Right cardiac atrium (tissue), 5 donors: Measurements from ENCODE around the gene USP15. TPM values are rescaled to one million over a fixed set of nuclear protein-coding genes. Genes with fewer than 3 reads are reported as not detected.
"Not testable (repeated sequence)": the region's sequence is repeated elsewhere in the genome, so short reads cannot be mapped to it uniquely, and the experiment has no call there.

Experiments used
- ATAC-seq, 2 donors: fragments of 200-7000 bp; cut with Tn5 transposase; one replicate each; pipeline versions ENCODE4 v1.8.0 to v1.9.1; 2020; ENCODE audit warnings: moderate library complexity in 2 of 2, mild to moderate bottlenecking in 1 of 2
- DNase-seq, 3 donors: peaks; one replicate each; pipeline ENCODE4 v3.0.0-alpha.2; 2020
- H3K27ac ChIP-seq: one replicate; pipeline ENCODE4 v1.5.1; 2013; ENCODE audit warnings: mild to moderate bottlenecking, low read length, control low read depth, moderate library complexity
- H3K27me3 ChIP-seq: one replicate; pipeline ENCODE4 v1.6.1; 2013; ENCODE audit not compliant: control insufficient read depth, insufficient read depth
- H3K4me1 ChIP-seq: one replicate; pipeline ENCODE4 v1.6.1; 2013; ENCODE audit warnings: low read length; ENCODE audit not compliant: control insufficient read depth, insufficient read depth
- H3K4me3 ChIP-seq: one replicate; pipeline ENCODE4 v1.5.1; 2013; ENCODE audit warnings: low read length, control low read depth
- H3K9me3 ChIP-seq: one replicate; pipeline ENCODE4 v1.6.1; 2013; ENCODE audit warnings: low read length; ENCODE audit not compliant: control insufficient read depth
- WGBS: extraction: QIAGEN DNeasy Blood & Tissue Kit; methylation state at CpG from one replicate; pipeline ENCODE4 v1.1.7; 2013; 5-methylcytosine and 5-hydroxymethylcytosine counted together
- intact Hi-C, 4 donors: fragments of 100-400 bp; cut with DNase I; formaldehyde crosslinking; loops; one replicate each; pipeline versions ENCODE4 v1.11.0 to v1.14.0; 2022 to 2023
- polyA plus RNA-seq: library from polyadenylated mRNA; stranded (reverse); fragments of 200-250 nt; gene quantifications from one replicate; pipeline ENCODE4 v1.2.3, GENCODE V29; 2013
- total RNA-seq, 4 donors: library from RNA; stranded (reverse); fragmentation: NEBNext Ultra II Directional; extraction: Animal tissue kit (Norgen Biotek cat#: 25700); gene quantifications; one replicate each; pipeline ENCODE4 v1.2.1, GENCODE V29; 2021
- donor health status: healthy with polysubstance abuse.
- donor health status: DM: no; HTN: yes; CAD: no.
- donor health status: DM: no; HTN: no; CAD: no.
- donor health status: DM: no; HTN: yes; CAD: no; lungs with severe emphysema.
- donor health status: DM: yes; HTN: yes; CAD: no.

The USP15 gene
- total and polyA plus RNA-seq, 5 donors = 38.0 to 65.7 (median 51.1) TPM

DNA sequence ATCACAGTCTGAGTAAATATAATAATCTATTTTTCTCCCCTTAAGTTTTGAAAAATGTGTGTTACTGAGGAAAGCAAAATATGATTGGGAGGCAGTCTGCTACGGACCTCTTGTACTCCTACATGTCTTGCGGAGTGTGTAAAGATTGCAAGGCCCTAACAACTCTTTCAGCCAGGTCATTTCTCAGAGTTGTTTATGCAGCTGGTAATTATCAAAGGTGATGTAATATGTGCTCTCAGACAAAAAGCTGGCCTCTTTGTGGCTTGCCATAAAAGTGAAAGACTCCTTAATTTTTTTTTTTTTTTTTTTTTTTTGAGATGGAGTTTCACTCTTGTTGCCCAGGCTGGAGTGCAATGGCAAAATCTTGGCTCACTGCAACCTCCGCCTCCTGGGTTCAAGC, 165.9 kb downstream of the USP15 start:
- intact Hi-C loops = no loop called here
- 79% methylated on average over 3 of the region's 3 CpGs for WGBS
- Histone ChIP-seq H3K27ac (no peak overlapping the region), H3K9me3 (no peaks in the 10 kb centered on the region), H3K4me3 (no peak overlapping the region), H3K4me1 (no peaks in the 10 kb centered on the region), H3K27me3 (peaks cover 2% of the 10 kb centered on the region)
- ATAC-seq (no peak), DNase-seq (no peak)

DNA sequence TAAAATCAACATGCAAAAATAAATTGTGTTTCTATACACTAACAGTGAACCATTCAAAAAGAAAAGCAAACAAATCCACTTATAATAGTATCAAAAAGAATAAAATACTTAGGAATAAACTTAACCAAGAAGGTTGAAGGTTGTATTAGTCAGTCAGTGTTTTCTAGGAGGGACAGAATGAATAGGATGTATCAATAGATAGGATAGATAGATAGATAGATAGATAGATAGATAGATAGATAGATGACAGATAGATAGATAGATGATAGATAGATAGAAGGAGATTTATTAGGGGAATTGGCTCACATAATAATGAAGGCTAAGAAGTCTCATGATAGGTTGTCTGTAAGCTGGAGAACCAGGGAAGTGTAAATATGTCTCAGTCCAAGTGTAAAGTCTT, 169.3 kb downstream of the USP15 start:
- intact Hi-C loops = no loop called here
- H3K27me3 ChIP-seq = peaks cover 2% of the 10 kb centered on the region

DNA sequence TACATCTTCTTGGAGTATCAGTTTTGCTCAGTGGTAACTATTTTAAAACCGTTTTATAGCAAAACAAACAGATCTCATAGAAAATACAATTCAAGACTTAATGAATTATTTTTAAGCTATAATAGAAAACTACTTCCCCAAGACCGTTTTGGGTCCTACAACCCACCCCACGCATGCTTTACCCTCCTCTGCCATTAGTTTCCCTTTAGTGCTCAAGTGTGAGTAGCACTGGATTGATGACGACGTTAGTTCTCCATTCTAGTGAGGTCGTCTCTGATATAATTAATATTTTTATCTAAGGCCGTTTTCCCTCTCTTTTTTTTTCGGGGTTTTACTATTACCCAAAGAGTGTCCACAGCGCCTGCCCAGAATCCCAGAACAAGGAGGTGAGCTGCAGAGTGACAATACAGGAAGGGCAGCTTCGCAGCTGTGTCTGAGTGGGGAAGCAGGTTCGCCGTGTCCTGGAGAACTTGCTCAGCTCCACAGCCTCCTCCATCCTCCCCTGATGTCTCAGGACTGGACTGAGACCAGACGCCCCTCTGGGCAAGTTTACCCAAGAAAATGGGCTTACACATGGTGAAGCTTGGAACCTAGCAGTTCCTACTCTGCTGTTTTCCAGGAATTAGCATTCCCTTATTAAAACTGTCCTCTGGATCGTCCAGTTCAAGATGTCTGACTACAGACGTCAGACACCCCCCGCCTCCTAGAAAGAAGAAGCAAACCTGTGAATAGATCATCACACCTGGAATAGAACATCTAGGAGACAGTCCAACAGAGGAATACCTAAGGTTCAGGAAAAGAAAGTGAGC, 174.5 kb downstream of the USP15 start:
- ATAC-seq (peak; percentile 33 to 42), DNase-seq (peak in 1 of 3 donors; percentile 26)
- Histone ChIP-seq H3K9me3 (no peaks in the 10 kb centered on the region), H3K4me1 (no peaks in the 10 kb centered on the region), H3K27me3 (peaks cover 2% of the 10 kb centered on the region), H3K27ac (no peak overlapping the region), H3K4me3 (peak overlapping the region; percentile 41)
- intact Hi-C loops = loop anchor here in 2 of 4 donors (5.0 to 10.0 kb wide), 3 partner anchors 140 to 370 kb away; no protein-coding TSS in a partner anchor
- 36% methylated on average over 16 of the region's 16 CpGs for WGBS

More for the DNA sequence above, 169.3 kb downstream of the USP15 start:
- no peak for ATAC-seq
- H3K27ac ChIP-seq = no peak overlapping the region
- H3K4me1 ChIP-seq = no peaks in the 10 kb centered on the region
- DNase-seq = no peak
- no peak overlapping the region for H3K4me3 ChIP-seq
- no peaks in the 10 kb centered on the region for H3K9me3 ChIP-seq

DNA sequence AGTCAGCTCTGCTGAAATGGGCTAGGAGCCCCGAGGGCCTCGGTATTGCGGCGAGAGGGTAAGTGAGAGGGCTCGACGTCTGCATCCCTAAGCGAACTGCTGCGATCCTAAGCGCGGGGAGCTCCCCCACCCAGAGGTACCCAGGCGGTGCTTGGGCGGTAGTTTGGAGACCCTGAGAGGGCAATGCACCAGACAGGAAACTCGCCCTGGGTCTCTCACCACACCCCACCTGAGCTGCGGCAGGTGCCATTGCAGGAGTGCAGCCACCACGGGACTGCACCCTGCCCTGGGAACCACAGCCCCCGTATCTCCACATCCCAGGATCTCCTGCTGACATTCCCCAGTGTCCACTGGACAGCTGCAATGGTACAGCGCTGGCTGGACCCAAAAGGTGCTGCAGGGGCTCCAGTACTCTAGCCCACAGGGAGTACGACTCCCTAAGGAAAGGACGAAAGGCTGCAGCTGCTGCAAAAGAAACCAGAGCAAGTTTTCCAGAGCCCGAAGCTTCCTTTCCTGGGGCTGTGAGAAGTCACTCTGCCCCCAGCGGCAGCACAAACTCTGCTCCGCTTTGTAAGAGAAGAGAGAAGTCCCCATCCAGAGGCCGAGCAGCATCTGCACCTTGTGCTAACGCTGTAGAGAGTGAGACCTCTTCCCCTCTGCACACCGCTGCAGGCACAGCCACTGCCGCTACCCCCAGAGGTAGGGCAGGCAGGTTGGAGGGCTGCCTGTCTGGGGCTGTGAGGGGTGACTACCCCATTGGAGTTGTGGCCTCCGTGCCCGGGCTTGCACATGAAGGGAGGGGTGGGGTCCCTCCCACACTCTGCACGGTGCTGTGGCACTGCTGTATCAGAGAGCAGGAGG, 175.3 kb downstream of the USP15 start:
- Histone ChIP-seq H3K9me3 (no peaks in the 10 kb centered on the region), H3K27me3 (no peaks in the 10 kb centered on the region), H3K4me1 (no peaks in the 10 kb centered on the region), H3K27ac (no peak overlapping the region), H3K4me3 (peak overlapping the region; percentile 41)
- intact Hi-C loops = loop anchor here in 2 of 4 donors (5.0 to 10.0 kb wide), 3 partner anchors 139 to 369 kb away; no protein-coding TSS in a partner anchor
- peak; percentile 42 to 72 (median 66) for DNase-seq
- ATAC-seq = peak; percentile 76 to 89
- 2% methylated on average over 29 of the region's 29 CpGs for WGBS

DNA sequence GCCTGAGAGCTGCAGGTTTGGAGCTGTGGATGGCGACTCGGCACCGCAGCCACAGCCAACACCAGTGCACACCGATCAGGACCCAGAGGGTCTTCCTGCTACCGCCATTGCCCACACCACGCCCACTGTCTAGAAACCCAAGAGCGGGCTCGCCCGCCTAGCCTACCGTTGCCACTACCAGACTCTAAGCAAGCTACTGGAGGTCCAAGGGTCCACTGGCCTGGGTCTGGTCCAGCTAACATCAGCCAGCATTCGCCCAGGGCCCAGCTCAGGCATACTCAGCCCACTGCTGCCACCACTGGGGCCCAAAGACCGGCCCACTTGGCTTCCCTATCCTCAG, 175.9 kb downstream of the USP15 start:
- 63% methylated on average over 12 of the region's 12 CpGs for WGBS
- DNase-seq (peak in 1 of 3 donors; percentile 38), ATAC-seq (no peak)
- Histone ChIP-seq H3K9me3 (no peaks in the 10 kb centered on the region), H3K27ac (no peak overlapping the region), H3K27me3 (no peaks in the 10 kb centered on the region), H3K4me1 (no peaks in the 10 kb centered on the region), H3K4me3 (no peak overlapping the region)
- intact Hi-C loops = loop anchor here in 2 of 4 donors (5.0 to 10.0 kb wide), 3 partner anchors 139 to 369 kb away; no protein-coding TSS in a partner anchor

DNA sequence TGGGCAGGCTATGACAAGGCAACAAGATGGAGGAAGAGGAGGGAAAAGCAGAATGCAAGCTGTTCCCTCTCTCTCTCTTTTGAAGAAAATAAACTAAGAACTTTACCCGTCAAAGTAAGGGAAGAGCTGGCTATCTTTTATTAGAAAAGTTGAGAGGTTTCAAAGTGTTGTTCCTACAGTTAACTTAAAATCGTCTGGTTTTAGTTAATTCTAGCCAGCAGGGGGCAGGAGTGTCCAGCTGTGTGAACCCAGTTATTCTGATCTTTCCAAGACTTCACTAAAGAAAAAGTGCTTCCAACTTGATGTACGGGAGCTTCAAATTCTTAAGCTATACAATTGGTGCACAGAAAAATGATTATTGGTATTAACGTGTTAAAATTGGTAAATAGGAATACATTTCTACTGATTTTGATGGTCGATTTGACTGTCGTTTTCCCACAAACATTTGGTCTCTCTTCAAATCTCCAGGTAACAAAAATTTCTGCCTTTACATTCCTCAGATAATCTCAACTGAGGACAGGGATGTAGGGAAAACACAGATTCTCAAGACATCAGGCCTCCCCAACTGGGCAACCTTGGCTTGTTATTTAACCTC, 178.0 kb downstream of the USP15 start:
- DNase-seq = peak in 1 of 3 donors; percentile 44
- Histone ChIP-seq H3K27ac (no peak overlapping the region), H3K4me3 (no peak overlapping the region), H3K27me3 (no peaks in the 10 kb centered on the region), H3K4me1 (no peaks in the 10 kb centered on the region), H3K9me3 (no peaks in the 10 kb centered on the region)
- WGBS = 10% methylated on average over 6 of the region's 6 CpGs
- ATAC-seq = no peak
- intact Hi-C loops = loop anchor here in 3 of 4 donors (2.0 to 10.0 kb wide), 4 partner anchors 137 to 367 kb away; no protein-coding TSS in a partner anchor

GRCh38 chr12:62446754-62447452, 186.7 kb downstream of the USP15 start:
- no peaks in the 10 kb centered on the region for H3K27me3 ChIP-seq
- no peaks in the 10 kb centered on the region for H3K9me3 ChIP-seq
- no peak for DNase-seq
- intact Hi-C loops = no loop called here
- WGBS = 59% methylated on average over 2 of the region's 2 CpGs
- no peaks in the 10 kb centered on the region for H3K4me1 ChIP-seq
- H3K27ac ChIP-seq = no peak overlapping the region
- no peak for ATAC-seq
- H3K4me3 ChIP-seq = no peak overlapping the region

DNA sequence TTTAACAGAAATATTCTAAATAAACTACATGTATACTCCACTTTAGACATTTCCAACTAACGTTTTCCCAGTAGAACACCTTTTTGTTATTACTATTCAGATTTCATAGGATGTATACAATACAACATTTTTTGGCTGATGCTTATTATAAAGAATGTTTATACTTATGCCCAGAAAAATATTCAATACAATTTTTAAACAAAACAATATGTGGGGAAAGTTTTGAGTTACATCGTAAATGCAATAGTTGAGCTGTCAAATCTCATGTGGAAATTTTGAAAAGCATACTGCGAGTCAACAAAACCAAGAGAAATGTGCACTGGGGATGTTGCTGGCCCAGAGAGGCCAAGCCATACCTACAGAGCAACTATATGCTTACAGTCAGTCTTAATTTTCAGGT, 188.2 kb downstream of the USP15 start:
- 83% methylated on average over 3 of the region's 3 CpGs for WGBS
- Histone ChIP-seq H3K27me3 (no peaks in the 10 kb centered on the region), H3K27ac (no peak overlapping the region), H3K4me3 (no peak overlapping the region), H3K4me1 (no peaks in the 10 kb centered on the region), H3K9me3 (no peaks in the 10 kb centered on the region)
- no peak for DNase-seq
- intact Hi-C loops = no loop called here
- ATAC-seq = no peak

- not testable (repeated sequence) for H3K9me3 ChIP-seq, ATAC-seq, H3K4me3 ChIP-seq
Measured at GRCh38 chr12:62455429-62455828, 195.2 kb downstream of the USP15 start.

GRCh38 chr12:62458626-62459025, 198.4 kb downstream of the USP15 start:
- intact Hi-C loops = no loop called here
- 71% methylated on average over 3 of the region's 3 CpGs for WGBS
- Histone ChIP-seq H3K27ac (no peak overlapping the region), H3K9me3 (no peaks in the 10 kb centered on the region), H3K27me3 (no peaks in the 10 kb centered on the region), H3K4me1 (no peaks in the 10 kb centered on the region), H3K4me3 (no peak overlapping the region)
- no peak for DNase-seq
- ATAC-seq = no peak

More at GRCh38 chr12:62455429-62455828, 195.2 kb downstream of the USP15 start:
- H3K27ac ChIP-seq, intact Hi-C loops, DNase-seq, H3K27me3 ChIP-seq, H3K4me1 ChIP-seq: not testable (repeated sequence)
- WGBS = 60% methylated on average over 2 of the region's 2 CpGs
